ENCODE results near the gene DENND10.
"Not testable (repeated sequence)": the region's sequence is repeated elsewhere in the genome, so short reads cannot be mapped to it uniquely, and the experiment has no call there.

Gene DENND10

GRCh38 chr10:119125942-119126341 lies 22.0 kb downstream of the DENND10 start:
- DNase-seq (ENCODE audit: low read depth, low spot score): no peak
- no peak overlapping the region for H3K27ac ChIP-seq

GRCh38 chr10:119129721-119130120 lies 25.8 kb downstream of the DENND10 start:
- DNase-seq (ENCODE audit: low read depth, low spot score): no peak
- no peak overlapping the region for H3K27ac ChIP-seq

- no peak for DNase-seq (ENCODE audit: low read depth, low spot score)
- no peak overlapping the region for H3K27ac ChIP-seq
Observed at GRCh38 chr10:119131512-119132240, 27.8 kb downstream of the DENND10 start.

- no peak overlapping the region for H3K27ac ChIP-seq
- no peak for DNase-seq (ENCODE audit: low read depth, low spot score)
Observed at GRCh38 chr10:119132521-119133345, 28.8 kb downstream of the DENND10 start.

- H3K27ac ChIP-seq: no peak overlapping the region
- no peak for DNase-seq (ENCODE audit: low read depth, low spot score)
Observed at GRCh38 chr10:119133949-119134348, 30.0 kb downstream of the DENND10 start.

- H3K27ac ChIP-seq: no peak overlapping the region
Observed at GRCh38 chr10:119135513-119135881, 31.6 kb downstream of the DENND10 start.

GRCh38 chr10:119136084-119136483 lies 32.2 kb downstream of the DENND10 start:
- no peak for DNase-seq (ENCODE audit: low read depth, low spot score)
- no peak overlapping the region for H3K27ac ChIP-seq

More at GRCh38 chr10:119135513-119135881, 31.6 kb downstream of the DENND10 start:
- DNase-seq (ENCODE audit: low read depth, low spot score): no peak

- not testable (repeated sequence) for DNase-seq (ENCODE audit: low read depth, low spot score); H3K27ac ChIP-seq
Observed at GRCh38 chr10:119137878-119138277, 34.0 kb downstream of the DENND10 start.

GRCh38 chr10:119138346-119139306 lies 34.7 kb downstream of the DENND10 start:
- DNase-seq (ENCODE audit: low read depth, low spot score): no peak
- H3K27ac ChIP-seq: no peak overlapping the region

GRCh38 chr10:119139464-119140067 lies 35.7 kb downstream of the DENND10 start:
- H3K27ac ChIP-seq: no peak overlapping the region
- DNase-seq (ENCODE audit: low read depth, low spot score): no peak

GRCh38 chr10:119140603-119141245 lies 36.8 kb downstream of the DENND10 start:
- DNase-seq (ENCODE audit: low read depth, low spot score): no peak
- H3K27ac ChIP-seq: no peak overlapping the region

- DNase-seq (ENCODE audit: low read depth, low spot score): no peak
- no peak overlapping the region for H3K27ac ChIP-seq
Observed at GRCh38 chr10:119143657-119144056, 39.7 kb downstream of the DENND10 start.

GRCh38 chr10:119149157-119149556 lies 45.2 kb downstream of the DENND10 start:
- no peak overlapping the region for H3K27ac ChIP-seq
- DNase-seq (ENCODE audit: low read depth, low spot score): no peak

GRCh38 chr10:119149729-119150128 lies 45.8 kb downstream of the DENND10 start:
- no peak overlapping the region for H3K27ac ChIP-seq
- no peak for DNase-seq (ENCODE audit: low read depth, low spot score)

GRCh38 chr10:119151601-119152000 lies 47.7 kb downstream of the DENND10 start:
- not testable (repeated sequence) for DNase-seq (ENCODE audit: low read depth, low spot score); H3K27ac ChIP-seq

GRCh38 chr10:119153041-119153440 lies 49.1 kb downstream of the DENND10 start:
- no peak overlapping the region for H3K27ac ChIP-seq
- DNase-seq (ENCODE audit: low read depth, low spot score): no peak

GRCh38 chr10:119153661-119154060 lies 49.7 kb downstream of the DENND10 start:
- DNase-seq (ENCODE audit: low read depth, low spot score): no peak
- H3K27ac ChIP-seq: no peak overlapping the region

GRCh38 chr10:119159332-119159731 lies 55.4 kb downstream of the DENND10 start:
- no peak overlapping the region for H3K27ac ChIP-seq
- no peak for DNase-seq (ENCODE audit: low read depth, low spot score)

GRCh38 chr10:119161680-119162451 lies 58.0 kb downstream of the DENND10 start:
- H3K27ac ChIP-seq: no peak overlapping the region
- DNase-seq (ENCODE audit: low read depth, low spot score): no peak
